Large intestine (tissue), 12 donors: ENCODE measurements around the gene HSBP1L1. TPM values are rescaled to one million over a fixed set of nuclear protein-coding genes. Genes with fewer than 3 reads are reported as not detected.

Source experiments
- DNase-seq, 2 donors: peaks; one replicate each; pipeline versions ENCODE4 v3.0.0 to v3.0.0-alpha.2; 2013
- H3K27ac ChIP-seq: one replicate; pipeline ENCODE4 v1.5.1; 2013; ENCODE audit warnings: low read length
- H3K27me3 ChIP-seq: 2 replicates; pipeline ENCODE4 v1.6.1; 2013; ENCODE audit warnings: low read length; ENCODE audit not compliant: control insufficient read depth, insufficient read depth
- H3K36me3 ChIP-seq: 2 replicates; pipeline ENCODE4 v1.6.1; 2013; ENCODE audit warnings: low read length; ENCODE audit not compliant: control insufficient read depth, insufficient read depth
- H3K4me1 ChIP-seq: one replicate; pipeline ENCODE4 v1.6.1; 2013; ENCODE audit warnings: low read length; ENCODE audit not compliant: control insufficient read depth, insufficient read depth
- H3K4me3 ChIP-seq: one replicate; pipeline ENCODE4 v1.5.1; 2013; ENCODE audit warnings: low read length
- H3K9me3 ChIP-seq: one replicate; pipeline ENCODE4 v1.6.1; 2013; ENCODE audit warnings: mild to moderate bottlenecking, low read depth, low read length, moderate library complexity; ENCODE audit not compliant: control insufficient read depth
- WGBS: methylation state at CpG from one replicate; pipeline ENCODE4 v1.1.5; 2013; ENCODE audit warnings: low lambda C conversion rate; ENCODE audit not compliant: insufficient coverage; 5-methylcytosine and 5-hydroxymethylcytosine counted together
- long read RNA-seq, 11 donors: transcript quantifications; one replicate each; lab custom pipeline, GENCODE V29; 2026
- polyA plus RNA-seq: library from polyadenylated mRNA; unstranded; fragments of 120-200 nt; gene quantifications from one replicate; pipeline ENCODE4 v1.2.1, GENCODE V29; 2013

The HSBP1L1 gene
- 54.5 TPM for polyA plus RNA-seq
- long read RNA-seq, donor 1, transcript HSBP1L1-204 (1 exons, 775 nt): major isoform, 10 of 88 reads
- long read RNA-seq, donor 1, transcript HSBP1L1-201 (4 exons, 771 nt): minor isoform, 9 of 88 reads
- long read RNA-seq, donor 1, partial matches to known transcripts: 0 of 88 reads
- long read RNA-seq, donor 1, other reads (novel, unspliced or antisense): 67 of 88 reads
- long read RNA-seq, donor 2, transcript HSBP1L1-204 (1 exons, 775 nt): major isoform, 35 of 70 reads
- long read RNA-seq, donor 2, transcript HSBP1L1-201 (4 exons, 771 nt): minor isoform, 16 of 70 reads
- long read RNA-seq, donor 2, transcript HSBP1L1-205 (2 exons, 564 nt): minor isoform, 5 of 70 reads
- long read RNA-seq, donor 2, partial matches to known transcripts: 0 of 70 reads
- long read RNA-seq, donor 2, other reads (novel, unspliced or antisense): 11 of 70 reads
- long read RNA-seq, donor 3: 0 reads
- long read RNA-seq, donor 4, partial matches to known transcripts: 0 of 9 reads
- long read RNA-seq, donor 4, other reads (novel, unspliced or antisense): 0 of 9 reads
- long read RNA-seq, donor 5, transcript HSBP1L1-204 (1 exons, 775 nt): major isoform, 15 of 24 reads
- long read RNA-seq, donor 5, transcript HSBP1L1-201 (4 exons, 771 nt): minor isoform, 7 of 24 reads
- long read RNA-seq, donor 5, partial matches to known transcripts: 0 of 24 reads
- long read RNA-seq, donor 5, other reads (novel, unspliced or antisense): 0 of 24 reads
- long read RNA-seq, donor 6, transcript HSBP1L1-204 (1 exons, 775 nt): major isoform, 37 of 200 reads
- long read RNA-seq, donor 6, transcript HSBP1L1-201 (4 exons, 771 nt): minor isoform, 17 of 200 reads
- long read RNA-seq, donor 6, partial matches to known transcripts: 19 of 200 reads
- long read RNA-seq, donor 6, other reads (novel, unspliced or antisense): 122 of 200 reads
- long read RNA-seq, donor 7, transcript HSBP1L1-201 (4 exons, 771 nt): minor isoform, 7 of 20 reads
- long read RNA-seq, donor 7, transcript HSBP1L1-204 (1 exons, 775 nt): major isoform, 13 of 20 reads
- long read RNA-seq, donor 7, partial matches to known transcripts: 0 of 20 reads
- long read RNA-seq, donor 7, other reads (novel, unspliced or antisense): 0 of 20 reads
- long read RNA-seq, donor 8, transcript HSBP1L1-204 (1 exons, 775 nt): major isoform, 31 of 196 reads
- long read RNA-seq, donor 8, transcript HSBP1L1-201 (4 exons, 771 nt): minor isoform, 20 of 196 reads
- long read RNA-seq, donor 8, partial matches to known transcripts: 123 of 196 reads
- long read RNA-seq, donor 8, other reads (novel, unspliced or antisense): 17 of 196 reads
- long read RNA-seq, donor 9, transcript HSBP1L1-201 (4 exons, 771 nt): major isoform, 21 of 152 reads
- long read RNA-seq, donor 9, transcript HSBP1L1-204 (1 exons, 775 nt): minor isoform, 7 of 152 reads
- long read RNA-seq, donor 9, partial matches to known transcripts: 111 of 152 reads
- long read RNA-seq, donor 9, other reads (novel, unspliced or antisense): 9 of 152 reads
- long read RNA-seq, donor 10, transcript HSBP1L1-204 (1 exons, 775 nt): major isoform, 40 of 83 reads
- long read RNA-seq, donor 10, transcript HSBP1L1-201 (4 exons, 771 nt): minor isoform, 28 of 83 reads
- long read RNA-seq, donor 10, partial matches to known transcripts: 0 of 83 reads
- long read RNA-seq, donor 10, other reads (novel, unspliced or antisense): 9 of 83 reads
- long read RNA-seq, donor 11, transcript HSBP1L1-201 (4 exons, 771 nt): minor isoform, 11 of 36 reads
- long read RNA-seq, donor 11, transcript HSBP1L1-204 (1 exons, 775 nt): major isoform, 21 of 36 reads
- long read RNA-seq, donor 11, partial matches to known transcripts: 0 of 36 reads
- long read RNA-seq, donor 11, other reads (novel, unspliced or antisense): 0 of 36 reads

- Histone ChIP-seq H3K4me3 (peak within 1 kb of the TSS; percentile 84), H3K36me3 (peaks cover 16% of the 10 kb centered on the region), H3K4me1 (peaks cover 18% of the 10 kb centered on the region), H3K27me3 (peaks cover 7% of the 10 kb centered on the region), H3K9me3 (no peaks in the 10 kb centered on the region), H3K27ac (peak within 1 kb of the TSS; percentile 94)
- no CpG with 5 or more reads among the region's 73 CpGs for WGBS
- DNase-seq: peak; percentile 68 to 87
These were observed at the start of gene HSBP1L1 for GRCh38 chr18:79964330-79965118. Gene HSBP1L1 (plus strand): TSS chr18:79964643. CDS start chr18:79964736, 93 bp downstream.

- H3K27me3 ChIP-seq: no peaks in the 10 kb centered on the region
- no peak for DNase-seq
- WGBS: 100% methylated on average over 2 of the region's 50 CpGs
- H3K9me3 ChIP-seq: peaks cover 59% of the 10 kb centered on the region
- H3K4me3 ChIP-seq: no peak overlapping the region
- H3K36me3 ChIP-seq: peaks cover 39% of the 10 kb centered on the region
- no peak overlapping the region for H3K27ac ChIP-seq
- no peaks in the 10 kb centered on the region for H3K4me1 ChIP-seq
These were observed 49.0 kb upstream of the HSBP1L1 start for GRCh38 chr18:79915161-79916127.

GRCh38 chr18:79916128-79916494 is 48.3 kb upstream of the HSBP1L1 start:
- no peak overlapping the region for H3K4me3 ChIP-seq
- H3K27ac ChIP-seq: no peak overlapping the region
- H3K36me3 ChIP-seq: peaks cover 38% of the 10 kb centered on the region
- peaks cover 59% of the 10 kb centered on the region for H3K9me3 ChIP-seq
- no CpG with 5 or more reads among the region's 26 CpGs for WGBS
- H3K4me1 ChIP-seq: no peaks in the 10 kb centered on the region
- DNase-seq: no peak
- H3K27me3 ChIP-seq: no peaks in the 10 kb centered on the region

GRCh38 chr18:79916546-79917168 is 47.8 kb upstream of the HSBP1L1 start:
- H3K27me3 ChIP-seq: no peaks in the 10 kb centered on the region
- H3K4me1 ChIP-seq: no peaks in the 10 kb centered on the region
- no peak for DNase-seq
- no peak overlapping the region for H3K27ac ChIP-seq
- no peak overlapping the region for H3K4me3 ChIP-seq
- H3K9me3 ChIP-seq: peaks cover 55% of the 10 kb centered on the region
- H3K36me3 ChIP-seq: peaks cover 36% of the 10 kb centered on the region
- no CpG with 5 or more reads among the region's 24 CpGs for WGBS

GRCh38 chr18:79917169-79917852 is 47.1 kb upstream of the HSBP1L1 start:
- Histone ChIP-seq H3K9me3 (peaks cover 58% of the 10 kb centered on the region), H3K36me3 (peaks cover 36% of the 10 kb centered on the region), H3K27ac (no peak overlapping the region), H3K4me1 (no peaks in the 10 kb centered on the region), H3K27me3 (no peaks in the 10 kb centered on the region), H3K4me3 (no peak overlapping the region)
- no CpG with 5 or more reads among the region's 28 CpGs for WGBS
- DNase-seq: no peak

GRCh38 chr18:79917853-79918614 is 46.4 kb upstream of the HSBP1L1 start:
- WGBS: 100% methylated on average over 1 of the region's 25 CpGs
- H3K27me3 ChIP-seq: no peaks in the 10 kb centered on the region
- H3K4me1 ChIP-seq: no peaks in the 10 kb centered on the region
- peaks cover 58% of the 10 kb centered on the region for H3K9me3 ChIP-seq
- DNase-seq: no peak
- H3K36me3 ChIP-seq: peaks cover 36% of the 10 kb centered on the region
- H3K27ac ChIP-seq: no peak overlapping the region
- no peak overlapping the region for H3K4me3 ChIP-seq

GRCh38 chr18:79918615-79919011 is 45.8 kb upstream of the HSBP1L1 start:
- Histone ChIP-seq H3K4me3 (no peak overlapping the region), H3K27ac (no peak overlapping the region), H3K4me1 (no peaks in the 10 kb centered on the region), H3K36me3 (peaks cover 36% of the 10 kb centered on the region), H3K9me3 (peaks cover 59% of the 10 kb centered on the region), H3K27me3 (no peaks in the 10 kb centered on the region)
- no peak for DNase-seq
- WGBS: no CpG with 5 or more reads among the region's 20 CpGs
